HG03457 (cell line): Measurements from ENCODE around the gene CACNB3.
"Not testable (repeated sequence)": the region's sequence is repeated elsewhere in the genome, so short reads cannot be mapped to it uniquely, and the experiment has no call there.

ENCODE experiments used
- ATAC-seq: cut with Tn5 transposase; IDR thresholded peaks from one replicate; pipeline ENCODE4 v1.9.1; 2021; ENCODE audit warnings: moderate number of reproducible peaks; ENCODE audit not compliant: unreplicated experiment

Gene CACNB3

GRCh38 chr12:48852734-48853688 lies 34.7 kb downstream of the CACNB3 start:
- no peak for ATAC-seq

GRCh38 chr12:48854488-48854887 lies 36.2 kb downstream of the CACNB3 start:
- ATAC-seq: no peak

DNA sequence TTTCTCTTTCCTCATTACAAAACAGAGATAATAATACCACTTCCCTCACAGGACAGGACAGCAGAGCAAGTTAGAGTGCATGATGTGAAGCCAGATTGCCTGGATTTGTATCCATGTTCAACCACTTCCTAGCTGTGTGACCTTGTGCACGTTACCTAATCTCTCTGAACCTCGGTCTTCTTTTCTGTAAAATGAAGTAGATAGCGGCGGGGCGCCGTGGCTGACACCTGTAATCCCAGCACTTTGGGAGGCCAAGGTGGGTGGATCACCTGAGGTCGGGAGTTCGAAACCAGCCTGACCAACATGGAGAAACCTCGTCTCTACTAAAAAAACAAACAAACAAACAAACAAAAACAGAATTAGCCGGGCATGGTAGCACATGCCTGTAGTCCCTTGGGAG lies 36.6 kb downstream of the CACNB3 start:
- not testable (repeated sequence) for ATAC-seq

DNA sequence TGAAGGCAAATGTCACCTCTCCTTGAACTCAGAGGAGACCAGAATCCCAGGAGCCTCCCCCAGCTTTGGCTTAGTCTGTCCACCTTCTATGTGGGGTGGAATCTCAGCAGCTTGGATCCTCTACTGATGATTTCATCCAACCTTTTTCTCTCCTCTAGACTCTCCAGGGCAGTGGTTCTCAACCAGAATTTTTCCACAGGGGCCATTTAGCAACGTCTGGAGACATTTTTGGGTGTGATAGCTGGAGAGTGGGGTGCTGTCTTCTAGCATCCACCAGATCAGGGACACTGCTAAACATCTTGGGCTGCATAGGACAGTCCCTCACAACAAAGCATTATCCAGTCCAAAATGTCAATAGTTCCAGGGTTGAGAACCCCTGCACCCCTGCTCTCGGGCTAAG lies 38.1 kb downstream of the CACNB3 start:
- ATAC-seq: no peak

DNA sequence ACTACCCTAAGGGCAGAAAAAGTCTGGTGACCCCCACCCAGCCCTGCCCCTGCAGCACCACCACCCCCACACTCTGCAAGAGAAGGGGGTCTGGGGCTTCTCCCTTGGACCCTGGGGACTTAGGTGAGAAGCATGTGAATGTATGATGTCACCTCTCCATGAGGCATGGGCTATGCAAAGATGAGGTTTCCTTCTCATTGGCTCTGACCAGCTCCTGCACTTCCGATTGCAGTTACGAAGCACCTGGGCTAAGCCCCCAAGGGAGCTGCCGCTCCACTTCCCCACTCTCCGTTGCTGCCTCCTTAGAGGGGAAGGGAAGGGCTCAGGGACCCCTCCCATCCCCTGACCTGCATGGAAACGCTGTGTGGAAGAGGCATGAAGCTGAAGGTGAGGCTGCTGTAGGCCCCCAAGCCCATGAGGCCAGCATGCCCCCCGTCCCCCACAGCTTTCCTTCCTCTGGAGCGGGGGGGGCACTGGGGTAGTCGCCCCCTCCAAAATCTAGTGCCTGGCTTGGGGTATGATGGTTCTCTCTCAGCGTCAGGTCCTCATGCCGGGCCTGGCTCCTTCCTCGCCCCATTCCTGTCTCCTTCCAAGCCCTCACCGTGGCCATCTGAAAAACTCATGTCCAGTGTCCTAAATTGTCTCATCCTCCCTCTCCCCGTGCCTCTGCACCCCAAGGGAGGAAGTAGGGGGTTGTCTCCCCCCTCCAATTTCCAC lies 39.1 kb downstream of the CACNB3 start:
- ATAC-seq: no peak

- ATAC-seq: no peak
Observed at GRCh38 chr12:48858043-48858442, 39.7 kb downstream of the CACNB3 start.

DNA sequence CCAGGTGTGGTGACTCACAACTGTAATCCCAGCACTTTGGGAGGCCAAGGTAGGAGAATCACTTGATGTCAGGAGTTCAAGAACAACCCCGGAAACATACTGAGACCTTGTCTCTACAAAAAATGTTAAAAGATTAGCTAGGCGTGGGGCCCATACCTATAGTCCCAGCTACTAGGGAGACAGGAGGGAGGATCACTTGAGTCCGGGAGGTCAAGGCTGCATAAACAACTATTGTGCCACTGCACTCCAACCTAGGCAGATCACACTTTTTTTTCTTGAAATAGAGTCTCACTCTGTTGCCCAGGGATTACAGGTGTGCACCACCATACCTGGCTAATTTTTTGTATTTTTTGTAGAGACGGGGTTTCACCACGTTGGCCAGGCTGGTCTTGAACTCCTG lies 41.3 kb downstream of the CACNB3 start:
- no peak for ATAC-seq

DNA sequence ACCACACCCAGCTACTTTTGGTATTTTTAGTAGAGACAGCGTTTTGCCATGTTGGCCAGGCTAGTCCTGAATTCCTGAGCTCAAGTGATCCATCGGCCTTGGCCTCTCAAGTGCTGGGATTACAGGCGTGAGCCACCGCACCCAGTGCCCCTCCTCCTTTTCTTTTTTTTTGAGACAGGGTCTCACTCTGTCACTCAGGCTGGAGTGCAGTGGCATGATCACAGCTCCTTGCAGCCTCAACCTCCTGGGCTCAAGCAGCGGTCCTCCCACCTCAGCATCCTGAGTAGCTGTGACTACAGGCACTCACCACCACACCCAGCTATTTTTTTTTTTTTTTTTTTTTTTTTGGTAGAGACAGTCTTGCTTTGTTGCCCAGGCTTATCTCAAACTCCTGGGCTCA lies 41.9 kb downstream of the CACNB3 start:
- ATAC-seq: not testable (repeated sequence)

DNA sequence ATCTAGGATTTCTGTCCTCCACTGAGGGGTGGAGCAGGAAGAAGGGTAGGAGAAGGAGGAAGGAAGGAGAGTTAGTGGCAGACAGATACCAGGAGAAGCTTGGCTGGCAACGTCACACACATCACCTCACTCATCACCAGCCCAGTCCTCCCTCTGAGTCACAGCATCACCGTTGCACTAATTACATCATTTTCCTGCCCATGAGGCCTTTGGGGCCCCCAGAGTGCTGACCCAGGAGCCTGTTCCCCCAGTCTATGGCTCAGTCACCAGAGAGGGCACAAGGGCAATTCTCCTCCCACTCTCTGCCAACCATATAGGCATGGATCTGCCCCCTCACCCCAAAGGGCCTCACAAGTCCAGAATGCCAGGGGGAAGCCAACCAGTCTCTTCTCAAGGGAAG lies 42.8 kb downstream of the CACNB3 start:
- ATAC-seq: no peak

- ATAC-seq: no peak
Observed at GRCh38 chr12:48862760-48863159, 44.5 kb downstream of the CACNB3 start.

GRCh38 chr12:48863291-48863690 lies 45.0 kb downstream of the CACNB3 start:
- no peak for ATAC-seq

- peak; percentile 89 for ATAC-seq
Observed at GRCh38 chr12:48865281-48866051, 47.2 kb downstream of the CACNB3 start, which contains the start of gene RND1. Gene RND1, minus strand, starts transcription at chr12:48865870. Its CDS starts 103 bp downstream, at chr12:48865767.

DNA sequence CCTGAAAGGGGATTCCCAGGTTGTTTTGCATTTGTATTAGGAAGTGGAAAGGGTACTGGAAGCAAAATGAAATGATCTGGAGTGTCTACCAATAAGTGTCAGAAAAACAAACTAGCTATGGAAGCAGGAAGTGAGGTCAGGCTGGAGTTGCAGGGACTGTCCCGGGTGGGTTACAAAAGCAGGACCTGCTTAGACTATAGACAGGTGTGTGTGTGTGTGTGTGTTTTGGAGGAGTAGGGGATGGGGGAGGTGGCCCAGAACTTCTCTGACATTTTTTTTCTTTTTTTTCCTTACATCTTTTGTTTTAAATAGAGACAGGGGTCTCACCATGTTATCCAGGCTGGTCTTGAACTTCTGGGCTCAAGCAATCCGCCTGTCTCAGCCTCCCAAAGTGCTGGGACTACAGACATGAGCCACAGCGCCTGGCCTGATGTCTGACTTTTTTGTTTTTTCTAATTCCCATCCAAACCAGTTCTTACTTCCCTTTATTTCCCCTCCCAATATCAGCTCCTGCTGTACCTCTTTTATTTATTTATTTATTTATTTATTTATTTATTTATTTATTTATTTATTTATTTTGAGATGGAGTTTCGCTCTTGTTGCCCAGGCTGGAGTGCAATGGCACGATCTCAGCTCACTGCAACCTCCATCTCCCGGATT lies 47.9 kb downstream of the CACNB3 start:
- no peak for ATAC-seq

DNA sequence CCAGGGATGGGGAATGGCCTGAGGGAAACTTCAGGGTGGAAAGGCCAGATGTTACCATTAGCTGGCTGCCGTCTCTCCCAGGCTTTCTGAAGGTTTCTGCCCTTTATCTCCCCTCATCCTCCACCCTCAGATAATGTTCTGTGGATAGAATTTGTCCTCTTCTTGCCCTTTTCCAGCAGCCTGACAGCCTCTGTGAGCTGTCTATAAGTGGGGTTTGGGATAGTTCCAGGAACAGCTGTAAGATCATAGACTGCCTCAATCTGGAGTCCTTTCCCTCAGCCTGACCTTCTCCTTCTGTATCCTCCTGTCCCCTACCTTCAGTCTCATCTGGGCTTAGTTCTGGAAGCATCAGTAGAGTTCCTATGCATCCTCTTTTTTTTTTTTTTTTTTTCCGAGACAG lies 50.2 kb downstream of the CACNB3 start:
- ATAC-seq: no peak

GRCh38 chr12:48869191-48869590 lies 50.9 kb downstream of the CACNB3 start:
- no peak for ATAC-seq

DNA sequence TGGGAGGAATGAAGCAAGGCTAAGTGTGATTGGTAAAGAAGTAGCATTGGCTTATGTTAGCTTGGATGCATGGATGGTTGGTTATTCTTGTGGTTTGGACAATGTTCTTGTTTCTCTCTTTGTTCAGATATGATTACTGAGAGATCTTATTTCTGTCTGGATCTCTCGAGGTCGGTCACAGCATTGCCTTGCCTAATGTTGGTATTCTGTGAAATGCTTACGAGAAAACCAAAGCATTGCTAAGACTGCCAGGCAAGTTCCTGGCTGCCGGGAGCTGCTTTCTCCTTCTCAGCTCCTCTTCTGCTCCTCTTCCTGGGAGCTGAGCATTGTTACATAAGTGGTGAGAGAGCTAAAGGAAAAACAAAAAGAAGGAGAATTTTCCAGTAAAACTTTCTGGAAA lies 54.8 kb downstream of the CACNB3 start:
- ATAC-seq: no peak

DNA sequence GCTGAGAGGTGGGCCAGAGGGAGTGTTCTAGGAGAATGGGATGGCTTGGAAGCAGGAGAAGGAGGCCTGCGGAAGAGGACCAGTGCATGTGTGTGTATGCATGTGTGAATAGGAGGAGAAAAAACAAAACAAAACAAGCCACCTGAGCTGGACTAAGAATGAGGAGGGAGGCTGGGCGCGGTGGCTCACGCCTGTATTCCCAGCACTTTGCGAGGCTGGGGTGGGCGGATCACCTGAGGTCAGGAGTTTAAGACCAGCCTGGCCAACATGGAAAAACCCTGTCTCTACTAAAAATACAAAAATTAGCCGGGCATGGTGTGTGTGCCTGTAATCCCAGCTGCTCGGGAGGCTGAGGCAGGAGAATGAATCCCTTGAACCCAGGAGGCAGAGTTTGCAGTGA lies 55.2 kb downstream of the CACNB3 start:
- ATAC-seq: not testable (repeated sequence)

GRCh38 chr12:48875944-48876515 lies 57.7 kb downstream of the CACNB3 start:
- ATAC-seq: no peak
